Testis (tissue), 3 donors: ENCODE measurements around the gene SHISA6. TPM values are rescaled to one million over a fixed set of nuclear protein-coding genes. Genes with fewer than 3 reads are reported as not detected.

Experiments used
- DNase-seq: peaks from one replicate; pipeline ENCODE4 v3.0.0-alpha.2; 2019
- H3K27ac ChIP-seq, 2 donors: fragments of 200-600 bp; sonication (generic); one replicate each; pipeline ENCODE4 v1.5.1; 2019
- H3K27me3 ChIP-seq: fragments of 200-600 bp; sonication (generic); one replicate; pipeline ENCODE4 v1.5.1; 2019
- H3K36me3 ChIP-seq: fragments of 200-600 bp; sonication (generic); one replicate; pipeline ENCODE4 v1.5.1; 2017; ENCODE audit warnings: low read depth; ENCODE audit errors: missing control alignments
- H3K4me1 ChIP-seq: fragments of 200-600 bp; sonication (generic); one replicate; pipeline ENCODE4 v1.5.1; 2019
- H3K4me3 ChIP-seq, 2 donors: fragments of 200-600 bp; sonication (generic); one replicate each; pipeline ENCODE4 v1.5.1; 2017 to 2019
- H3K9me3 ChIP-seq: fragments of 200-600 bp; sonication (generic); one replicate; pipeline ENCODE4 v1.5.1; 2017
- POLR2A ChIP-seq: fragments of 450-650 bp; IDR thresholded peaks from one replicate; pipeline ENCODE4 v1.6.1; 2017; ENCODE audit warnings: antibody characterized with exemption, mild to moderate bottlenecking, moderate library complexity
- WGBS, 2 donors: methylation state at CpG; one replicate each; pipeline ENCODE4 v1.1.5; 2018; 5-methylcytosine and 5-hydroxymethylcytosine counted together
- intact Hi-C: fragments of 100-400 bp; cut with DNase I; formaldehyde crosslinking; loops from one replicate; pipeline ENCODE4 v1.15.1; 2023; ENCODE audit warnings: low total_unique reads
- polyA plus RNA-seq: library from polyadenylated mRNA; stranded (reverse); fragments of 350-450 nt; fragmentation: Illumina TruSeq; extraction: RNeasy Lipid Tissue Mini Kit (QIAGEN cat#74804); gene quantifications from one replicate; pipeline ENCODE4 v1.2.3, GENCODE V29; 2014; ENCODE audit warnings: low read depth, low replicate concordance; ENCODE audit not compliant: insufficient read depth
- total RNA-seq, 2 donors: library from RNA; depleted of rRNA; stranded (reverse); fragments of >200 nt; gene quantifications; one replicate each; pipeline ENCODE4 v1.2.3, GENCODE V29; 2016
- TF ChIP-seq, protein P1 (sequence below), 3 experiments: fragments of 450-650 bp in 2 of 3; fragments of 200-600 bp in 1 of 3; sonication (generic) in 1 of 3; IDR thresholded peaks; one replicate each; pipeline ENCODE4 v1.5.1; 2016 to 2019; ENCODE audit warnings: antibody characterized with exemption in 3 of 3, mild to moderate bottlenecking in 2 of 3, moderate library complexity in 1 of 3

Gene SHISA6
- total and polyA plus RNA-seq, 3 donors from 2014 or later: 4.0 to 10.3 (median 7.5) TPM

DNA sequence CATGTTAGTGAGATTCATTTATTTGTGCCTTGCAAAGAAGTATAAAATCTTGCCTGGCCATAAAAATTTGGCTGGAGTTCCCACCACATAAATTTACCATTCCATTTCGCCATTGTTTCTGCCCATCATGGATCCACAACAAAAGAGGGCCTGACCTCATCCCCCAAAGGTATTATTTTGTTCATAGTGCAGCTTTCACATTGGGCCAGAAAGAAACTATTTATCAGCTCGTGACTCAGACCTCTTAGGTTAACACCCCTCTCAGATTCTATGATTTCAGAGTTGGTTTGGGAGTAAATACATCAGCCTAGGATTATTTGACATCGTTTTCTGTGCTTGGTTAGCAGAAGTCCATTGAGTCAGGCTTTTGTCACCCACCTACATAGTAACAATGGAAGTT, 108.1 kb downstream of the SHISA6 start:
- WGBS, 2 donors: 85 to 91% methylated on average over 3 of the region's 3 CpGs
- TF ChIP-seq, protein P1, sequence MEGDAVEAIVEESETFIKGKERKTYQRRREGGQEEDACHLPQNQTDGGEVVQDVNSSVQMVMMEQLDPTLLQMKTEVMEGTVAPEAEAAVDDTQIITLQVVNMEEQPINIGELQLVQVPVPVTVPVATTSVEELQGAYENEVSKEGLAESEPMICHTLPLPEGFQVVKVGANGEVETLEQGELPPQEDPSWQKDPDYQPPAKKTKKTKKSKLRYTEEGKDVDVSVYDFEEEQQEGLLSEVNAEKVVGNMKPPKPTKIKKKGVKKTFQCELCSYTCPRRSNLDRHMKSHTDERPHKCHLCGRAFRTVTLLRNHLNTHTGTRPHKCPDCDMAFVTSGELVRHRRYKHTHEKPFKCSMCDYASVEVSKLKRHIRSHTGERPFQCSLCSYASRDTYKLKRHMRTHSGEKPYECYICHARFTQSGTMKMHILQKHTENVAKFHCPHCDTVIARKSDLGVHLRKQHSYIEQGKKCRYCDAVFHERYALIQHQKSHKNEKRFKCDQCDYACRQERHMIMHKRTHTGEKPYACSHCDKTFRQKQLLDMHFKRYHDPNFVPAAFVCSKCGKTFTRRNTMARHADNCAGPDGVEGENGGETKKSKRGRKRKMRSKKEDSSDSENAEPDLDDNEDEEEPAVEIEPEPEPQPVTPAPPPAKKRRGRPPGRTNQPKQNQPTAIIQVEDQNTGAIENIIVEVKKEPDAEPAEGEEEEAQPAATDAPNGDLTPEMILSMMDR (IDR thresholded peaks at IDR 0.05): no peak
- no peak for TF ChIP-seq POLR2A
- intact Hi-C loops: no loop called here
- Histone ChIP-seq H3K4me1 (no peaks in the 10 kb centered on the region), H3K27me3 (no peaks in the 10 kb centered on the region), H3K9me3 (no peaks in the 10 kb centered on the region), H3K36me3 (no peaks in the 10 kb centered on the region), H3K4me3 (no peak overlapping the region), H3K27ac (no peak overlapping the region)
- no peak for DNase-seq

DNA sequence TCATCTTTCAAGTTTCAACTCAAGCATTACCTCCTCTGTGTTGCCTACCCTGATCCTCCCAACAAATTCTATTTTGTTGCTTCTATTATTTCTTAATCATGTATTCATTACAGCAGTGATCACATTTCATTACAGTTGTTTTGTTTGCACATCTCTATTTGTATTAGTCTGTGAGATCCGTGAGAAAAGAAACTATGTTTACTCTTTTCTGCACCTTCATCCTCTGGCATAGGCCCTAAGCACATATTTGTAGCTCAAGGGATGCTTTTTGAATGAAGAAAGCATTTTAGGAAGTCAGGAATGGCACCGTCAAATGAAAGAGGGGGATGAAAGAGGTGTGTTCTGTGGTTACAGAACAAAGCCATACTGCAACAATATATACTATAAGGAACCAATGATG, 110.5 kb downstream of the SHISA6 start:
- TF ChIP-seq, protein P1 (IDR thresholded peaks at IDR 0.05): no peak
- TF ChIP-seq POLR2A: no peak
- Histone ChIP-seq H3K27ac (no peak overlapping the region), H3K36me3 (no peaks in the 10 kb centered on the region), H3K4me1 (no peaks in the 10 kb centered on the region), H3K9me3 (no peaks in the 10 kb centered on the region), H3K4me3 (no peak overlapping the region), H3K27me3 (no peaks in the 10 kb centered on the region)
- WGBS, 2 donors: 80 to 86% methylated on average over 2 of the region's 2 CpGs
- no peak for DNase-seq
- intact Hi-C loops: no loop called here

DNA sequence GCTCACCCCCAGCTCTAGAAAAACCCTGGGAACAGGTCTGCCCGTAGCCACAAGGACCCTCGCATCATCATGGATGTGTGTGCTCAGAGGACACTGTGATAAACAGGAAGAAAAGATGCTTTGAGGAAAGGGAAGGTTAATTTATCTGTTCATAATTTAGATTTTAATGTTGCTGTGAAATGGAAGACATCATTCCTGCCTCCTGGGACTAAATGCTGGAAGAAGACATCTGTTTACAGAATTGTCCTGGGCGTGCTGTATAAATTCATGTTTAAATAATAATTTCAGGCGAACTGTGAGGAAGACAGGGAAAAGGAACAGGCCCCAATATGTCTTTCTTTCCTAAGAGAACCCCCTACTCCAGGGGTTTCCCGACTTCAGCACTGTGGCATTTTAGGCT, 112.6 kb downstream of the SHISA6 start:
- Histone ChIP-seq H3K27me3 (no peaks in the 10 kb centered on the region), H3K36me3 (no peaks in the 10 kb centered on the region), H3K27ac (no peak overlapping the region), H3K4me1 (no peaks in the 10 kb centered on the region), H3K4me3 (no peak overlapping the region), H3K9me3 (no peaks in the 10 kb centered on the region)
- TF ChIP-seq, protein P1 (IDR thresholded peaks at IDR 0.05): no peak
- no peak for TF ChIP-seq POLR2A
- intact Hi-C loops: no loop called here
- 74 to 79% methylated on average over 5 of the region's 5 CpGs for WGBS, 2 donors
- no peak for DNase-seq

DNA sequence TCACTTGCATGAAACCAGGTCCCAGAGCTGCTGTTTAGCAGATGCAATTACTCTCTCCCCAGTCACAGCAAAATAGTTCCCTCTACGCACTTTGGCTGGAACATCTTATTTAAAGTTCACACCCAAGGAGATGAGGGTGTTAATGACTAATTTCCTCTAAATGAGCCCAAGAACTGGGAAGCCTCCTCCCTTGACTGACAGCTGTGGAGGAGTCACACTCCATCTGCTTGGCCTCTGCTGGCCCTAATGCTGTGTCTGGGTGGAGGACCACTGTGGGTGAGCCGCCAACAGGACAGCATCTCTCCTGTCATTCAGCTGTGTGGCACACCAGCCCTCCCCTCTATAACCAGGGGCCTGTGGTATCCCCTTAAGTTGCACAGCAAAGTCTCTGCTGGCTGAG, 115.4 kb downstream of the SHISA6 start:
- 94 to 100% methylated on average over 2 of the region's 2 CpGs for WGBS, 2 donors
- intact Hi-C loops: no loop called here
- TF ChIP-seq POLR2A: no peak
- TF ChIP-seq, protein P1 (IDR thresholded peaks at IDR 0.05): no peak
- H3K4me3 ChIP-seq: no peak overlapping the region
- no peak for DNase-seq
- no peaks in the 10 kb centered on the region for H3K36me3 ChIP-seq
- H3K4me1 ChIP-seq: no peaks in the 10 kb centered on the region
- H3K27ac ChIP-seq: no peak overlapping the region
- no peaks in the 10 kb centered on the region for H3K9me3 ChIP-seq
- H3K27me3 ChIP-seq: no peaks in the 10 kb centered on the region

DNA sequence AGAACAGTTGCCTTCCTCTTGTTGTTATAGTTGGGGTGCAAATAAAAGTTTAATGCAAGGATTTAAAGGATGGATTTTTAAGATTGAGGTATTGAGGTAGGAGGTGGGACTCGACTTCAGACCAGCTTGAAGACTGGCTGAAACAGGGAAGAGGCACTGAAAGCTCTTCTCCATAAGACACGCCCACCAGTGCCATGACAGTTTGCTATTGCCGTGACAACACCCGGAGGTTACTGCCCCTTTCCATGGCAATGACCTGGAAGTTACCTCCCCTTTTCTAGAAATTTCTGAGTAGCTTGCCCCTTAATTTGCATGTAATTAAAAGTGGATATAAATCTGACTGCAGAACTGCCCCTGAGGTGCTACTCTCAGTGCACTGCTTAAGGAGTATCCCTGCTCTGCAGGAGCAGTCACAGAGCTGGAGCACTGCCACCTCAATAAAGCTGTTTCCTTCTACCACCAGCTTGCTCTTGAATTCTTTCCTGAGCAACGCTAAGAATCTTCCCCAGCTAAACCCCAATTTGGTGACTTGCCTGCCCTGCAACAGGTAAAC, 122.6 kb downstream of the SHISA6 start:
- no peak for DNase-seq
- intact Hi-C loops: no loop called here
- TF ChIP-seq, protein P1 (IDR thresholded peaks at IDR 0.05): no peak
- no peak for TF ChIP-seq POLR2A
- Histone ChIP-seq H3K9me3 (no peaks in the 10 kb centered on the region), H3K27me3 (no peaks in the 10 kb centered on the region), H3K4me3 (no peak overlapping the region), H3K27ac (no peak overlapping the region), H3K4me1 (no peaks in the 10 kb centered on the region), H3K36me3 (no peaks in the 10 kb centered on the region)
- 85 to 86% methylated on average over 5 of the region's 5 CpGs for WGBS, 2 donors
